ENCODE results near the gene CLDN18.

Gene CLDN18

GRCh38 chr3:138009476-138010272 lies at the start of gene CLDN18:
TSS of gene CLDN18 (plus strand) at chr3:138010165. CDS start at chr3:138010226, 61 bp downstream.
- in situ Hi-C loops (cut with HindIII; ENCODE audit: low sequenced_read_pairs): no loop called here

- in situ Hi-C loops (cut with HindIII; ENCODE audit: low sequenced_read_pairs): loop anchor here (25.0 kb wide), 1 partner anchor 850 kb away; no protein-coding TSS in a partner anchor
These were observed 47.7 kb upstream of the CLDN18 start for GRCh38 chr3:137962251-137962650.

GRCh38 chr3:137963463-137963862 lies 46.5 kb upstream of the CLDN18 start:
- in situ Hi-C loops (cut with HindIII; ENCODE audit: low sequenced_read_pairs): loop anchor here (25.0 kb wide), 1 partner anchor 851 kb away; no protein-coding TSS in a partner anchor

- in situ Hi-C loops (cut with HindIII; ENCODE audit: low sequenced_read_pairs): loop anchor here (25.0 kb wide), 1 partner anchor 859 kb away; no protein-coding TSS in a partner anchor
These were observed 38.8 kb upstream of the CLDN18 start for GRCh38 chr3:137970914-137971831.

GRCh38 chr3:137972396-137972795 lies 37.6 kb upstream of the CLDN18 start:
- in situ Hi-C loops (cut with HindIII; ENCODE audit: low sequenced_read_pairs): loop anchor here (25.0 kb wide), 1 partner anchor 860 kb away; no protein-coding TSS in a partner anchor

GRCh38 chr3:137978328-137978727 lies 31.6 kb upstream of the CLDN18 start:
- in situ Hi-C loops (cut with HindIII; ENCODE audit: low sequenced_read_pairs): no loop called here

- in situ Hi-C loops (cut with HindIII; ENCODE audit: low sequenced_read_pairs): no loop called here
These were observed 22.2 kb upstream of the CLDN18 start for GRCh38 chr3:137987723-137988122.

- in situ Hi-C loops (cut with HindIII; ENCODE audit: low sequenced_read_pairs): no loop called here
These were observed 21.8 kb upstream of the CLDN18 start for GRCh38 chr3:137988152-137988551.

- in situ Hi-C loops (cut with HindIII; ENCODE audit: low sequenced_read_pairs): no loop called here
These were observed 21.0 kb upstream of the CLDN18 start for GRCh38 chr3:137988982-137989381.

GRCh38 chr3:137990427-137990826 lies 19.5 kb upstream of the CLDN18 start:
- in situ Hi-C loops (cut with HindIII; ENCODE audit: low sequenced_read_pairs): no loop called here

GRCh38 chr3:137992592-137992991 lies 17.4 kb upstream of the CLDN18 start:
- in situ Hi-C loops (cut with HindIII; ENCODE audit: low sequenced_read_pairs): no loop called here

GRCh38 chr3:137998121-137999042 lies 11.6 kb upstream of the CLDN18 start:
- in situ Hi-C loops (cut with HindIII; ENCODE audit: low sequenced_read_pairs): loop anchor here (5.0 kb wide), 1 partner anchor 34 kb away; no protein-coding TSS in a partner anchor

GRCh38 chr3:138003069-138003468 lies 6.9 kb upstream of the CLDN18 start:
- in situ Hi-C loops (cut with HindIII; ENCODE audit: low sequenced_read_pairs): no loop called here

GRCh38 chr3:138005627-138006026 lies 4.3 kb upstream of the CLDN18 start:
- in situ Hi-C loops (cut with HindIII; ENCODE audit: low sequenced_read_pairs): no loop called here

- in situ Hi-C loops (cut with HindIII; ENCODE audit: low sequenced_read_pairs): no loop called here
These were observed 2.1 kb upstream of the CLDN18 start for GRCh38 chr3:138007898-138008297.

GRCh38 chr3:138010273-138010590 lies 267 bp downstream of the CLDN18 start:
- in situ Hi-C loops (cut with HindIII; ENCODE audit: low sequenced_read_pairs): no loop called here

GRCh38 chr3:138011722-138012121 lies 1.8 kb downstream of the CLDN18 start:
- in situ Hi-C loops (cut with HindIII; ENCODE audit: low sequenced_read_pairs): no loop called here

- in situ Hi-C loops (cut with HindIII; ENCODE audit: low sequenced_read_pairs): no loop called here
These were observed 2.6 kb downstream of the CLDN18 start for GRCh38 chr3:138012526-138012925.

- in situ Hi-C loops (cut with HindIII; ENCODE audit: low sequenced_read_pairs): no loop called here
These were observed 6.1 kb downstream of the CLDN18 start for GRCh38 chr3:138016065-138016464.

- in situ Hi-C loops (cut with HindIII; ENCODE audit: low sequenced_read_pairs): no loop called here
These were observed 9.5 kb downstream of the CLDN18 start for GRCh38 chr3:138019281-138020069.

Data from endothelial cell of hepatic sinusoid (primary cell).